ENCODE data around the gene GTF2H2. TPM values are rescaled to one million over a fixed set of nuclear protein-coding genes. Genes with fewer than 3 reads are reported as not detected.
A peak's percentile ranks its signal among the peaks of the same experiment; 100 is the strongest.
"Not testable (repeated sequence)": the region's sequence is repeated elsewhere in the genome, so short reads cannot be mapped to it uniquely, and the experiment has no call there.

The GTF2H2 gene
- total RNA-seq = 10 to 100 TPM; 25.6 to 30.1 TPM

DNA sequence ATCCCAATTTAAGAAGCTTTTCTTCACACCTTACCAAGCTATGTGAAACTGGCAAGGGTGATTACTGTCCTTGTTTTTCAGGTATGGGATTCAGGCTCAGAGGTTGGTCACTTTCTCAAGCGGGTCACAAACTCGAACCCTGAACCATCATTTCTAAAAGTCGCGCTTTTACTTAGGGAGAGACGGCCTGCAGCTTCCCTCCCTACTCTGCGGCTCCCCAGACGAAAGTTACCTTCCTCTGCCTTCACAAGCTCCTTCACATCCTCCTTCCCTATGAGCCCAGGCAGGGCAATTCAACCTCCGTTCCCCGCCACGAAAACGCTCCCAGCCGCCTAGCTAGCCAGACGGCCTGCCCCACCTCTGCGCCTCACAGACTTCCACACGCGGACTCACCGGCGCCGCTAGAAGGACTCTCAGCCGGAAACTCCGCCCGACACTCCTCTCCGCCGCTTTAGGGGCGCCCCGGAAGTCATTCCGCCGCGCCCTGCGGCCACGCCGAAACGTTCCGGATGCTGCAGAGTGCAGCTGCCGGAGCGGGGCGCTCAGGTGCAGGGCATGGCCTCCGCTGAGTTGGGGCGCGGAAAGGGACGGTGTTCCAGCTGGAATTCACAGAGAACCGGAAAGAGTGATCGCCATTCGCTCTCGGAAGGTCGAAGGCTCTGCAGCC is at the start of gene GTF2H2:
Gene GTF2H2, minus strand, starts transcription at position 415 of the 667 bp plus-strand sequence. CDS start 4,913 bp downstream, outside the sequence.
- ATAC-seq = peak; percentile 99
- H3K27me3 Mint-ChIP-seq (ENCODE audit: low read depth); POLR2A ChIA-PET; H3K4me3 Mint-ChIP-seq; DNase-seq; H3K9me3 Mint-ChIP-seq (ENCODE audit: insufficient read depth); H3K4me1 Mint-ChIP-seq (ENCODE audit: low read depth); H3K36me3 Mint-ChIP-seq (ENCODE audit: low read depth); H3K27ac Mint-ChIP-seq; CTCF ChIA-PET: not testable (repeated sequence)

GRCh38 chr5:71109730-71110275 is 42.3 kb upstream of the GTF2H2 start:
- H3K4me1 Mint-ChIP-seq (ENCODE audit: low read depth); POLR2A ChIA-PET; H3K27ac Mint-ChIP-seq; DNase-seq; ATAC-seq; H3K4me3 Mint-ChIP-seq; CTCF ChIA-PET; H3K27me3 Mint-ChIP-seq (ENCODE audit: low read depth); H3K36me3 Mint-ChIP-seq (ENCODE audit: low read depth); H3K9me3 Mint-ChIP-seq (ENCODE audit: insufficient read depth): not testable (repeated sequence)

- ATAC-seq; H3K27ac Mint-ChIP-seq; DNase-seq; CTCF ChIA-PET; H3K36me3 Mint-ChIP-seq (ENCODE audit: low read depth); H3K27me3 Mint-ChIP-seq (ENCODE audit: low read depth); H3K9me3 Mint-ChIP-seq (ENCODE audit: insufficient read depth); H3K4me1 Mint-ChIP-seq (ENCODE audit: low read depth); POLR2A ChIA-PET; H3K4me3 Mint-ChIP-seq: not testable (repeated sequence)
Measured at GRCh38 chr5:71099996-71100395, 32.5 kb upstream of the GTF2H2 start.

DNA sequence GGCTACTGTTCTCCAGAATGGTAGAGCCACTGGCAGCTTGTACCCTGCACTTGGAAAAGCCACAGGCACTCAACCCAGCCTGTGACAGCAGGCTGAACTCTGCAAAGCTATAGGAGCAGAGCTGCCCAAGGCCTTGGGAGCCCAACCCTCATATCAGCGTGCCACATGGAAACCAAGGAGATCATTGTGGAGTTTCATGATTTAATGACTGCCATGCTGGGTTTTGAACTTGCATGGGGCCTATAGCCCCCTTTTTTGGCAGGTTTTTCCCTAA is 30.4 kb upstream of the GTF2H2 start:
- H3K27me3 Mint-ChIP-seq (ENCODE audit: low read depth); H3K4me1 Mint-ChIP-seq (ENCODE audit: low read depth); POLR2A ChIA-PET; ATAC-seq; H3K27ac Mint-ChIP-seq; H3K4me3 Mint-ChIP-seq; H3K36me3 Mint-ChIP-seq (ENCODE audit: low read depth); CTCF ChIA-PET; DNase-seq; H3K9me3 Mint-ChIP-seq (ENCODE audit: insufficient read depth): not testable (repeated sequence)

DNA sequence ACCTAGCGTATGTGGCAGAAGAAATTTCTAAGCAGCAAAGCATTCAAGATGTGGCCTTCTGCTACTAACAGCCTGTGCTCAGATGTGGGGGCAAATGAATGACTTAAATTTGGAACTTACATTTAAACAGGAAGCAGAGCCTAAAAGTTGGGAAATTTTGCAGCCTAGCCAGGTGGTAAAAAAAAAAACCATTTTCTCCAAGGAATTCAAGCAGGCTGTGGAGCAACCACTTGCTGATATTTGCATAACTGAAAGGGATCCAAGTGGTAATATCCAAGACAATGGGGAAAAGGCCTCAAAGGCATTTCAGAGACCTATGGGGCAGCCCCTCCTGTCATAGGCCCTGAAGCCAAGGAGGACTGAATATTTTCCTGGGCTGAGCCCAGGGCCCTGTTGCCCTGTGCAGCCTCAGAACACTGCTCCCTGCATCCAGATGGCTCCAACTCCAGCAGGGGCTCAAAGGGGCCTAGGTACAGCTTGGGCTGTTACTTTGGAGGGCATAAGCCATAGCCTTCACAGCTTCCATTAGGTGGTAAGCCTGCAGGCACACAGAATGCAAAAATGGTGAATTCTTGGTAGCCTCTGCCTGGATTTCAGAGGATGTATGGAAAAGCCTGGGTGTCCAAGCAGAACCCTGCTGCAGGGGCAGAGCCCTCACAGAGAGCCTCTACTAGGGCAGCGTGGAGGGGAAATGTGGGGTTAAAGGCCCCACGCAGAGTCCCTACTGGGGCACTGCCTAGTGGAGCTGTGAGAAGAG is 29.9 kb upstream of the GTF2H2 start:
- H3K36me3 Mint-ChIP-seq (ENCODE audit: low read depth); H3K4me1 Mint-ChIP-seq (ENCODE audit: low read depth); H3K4me3 Mint-ChIP-seq; H3K9me3 Mint-ChIP-seq (ENCODE audit: insufficient read depth); H3K27ac Mint-ChIP-seq; H3K27me3 Mint-ChIP-seq (ENCODE audit: low read depth); CTCF ChIA-PET; DNase-seq; ATAC-seq; POLR2A ChIA-PET: not testable (repeated sequence)

DNA sequence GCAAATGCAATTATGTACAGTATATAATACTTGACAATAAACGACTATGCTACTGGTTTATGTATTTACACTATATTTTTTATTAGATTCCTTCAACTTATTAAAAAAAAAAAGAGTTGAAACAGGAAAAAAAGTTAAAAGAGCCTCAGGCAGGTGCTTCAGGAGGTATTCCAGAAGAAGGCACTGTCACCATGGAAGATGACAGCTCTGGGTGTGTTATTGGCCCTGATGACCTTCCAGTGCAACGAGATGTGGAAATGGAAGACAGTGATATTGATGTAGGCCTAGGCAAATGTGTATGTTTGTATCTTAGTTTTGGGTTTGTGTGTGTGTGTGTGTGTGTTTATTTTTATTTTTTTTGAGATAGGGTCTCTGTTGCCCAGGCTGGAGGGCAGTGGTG is 22.3 kb upstream of the GTF2H2 start:
- H3K9me3 Mint-ChIP-seq (ENCODE audit: insufficient read depth); H3K4me3 Mint-ChIP-seq; CTCF ChIA-PET; H3K4me1 Mint-ChIP-seq (ENCODE audit: low read depth); DNase-seq; H3K27me3 Mint-ChIP-seq (ENCODE audit: low read depth); POLR2A ChIA-PET; ATAC-seq; H3K27ac Mint-ChIP-seq; H3K36me3 Mint-ChIP-seq (ENCODE audit: low read depth): not testable (repeated sequence)

- CTCF ChIA-PET, H3K27ac Mint-ChIP-seq: not testable (repeated sequence)
Measured at GRCh38 chr5:71088754-71089153, 21.3 kb upstream of the GTF2H2 start.

DNA sequence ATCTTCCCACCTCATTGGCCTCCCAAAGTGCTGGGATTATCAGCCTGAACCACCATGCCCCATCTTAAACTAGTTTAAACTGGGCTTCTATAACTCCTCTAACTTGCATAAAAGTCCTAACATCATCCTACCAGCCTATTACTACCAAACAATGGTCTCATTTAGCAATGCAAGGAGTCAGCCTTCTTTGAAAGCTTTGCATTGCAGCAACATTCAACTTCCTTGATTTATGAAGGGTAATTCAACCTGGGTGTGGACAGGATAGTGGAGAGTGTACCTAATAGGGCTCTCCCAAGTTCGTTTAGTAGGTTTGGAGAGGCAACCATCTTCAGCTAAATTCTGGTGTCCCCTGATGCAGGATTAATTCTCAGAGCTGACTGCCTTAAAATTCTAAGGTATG is 18.7 kb upstream of the GTF2H2 start:
- ATAC-seq; H3K27ac Mint-ChIP-seq; CTCF ChIA-PET; H3K4me1 Mint-ChIP-seq (ENCODE audit: low read depth); H3K9me3 Mint-ChIP-seq (ENCODE audit: insufficient read depth); H3K4me3 Mint-ChIP-seq; H3K36me3 Mint-ChIP-seq (ENCODE audit: low read depth); DNase-seq; H3K27me3 Mint-ChIP-seq (ENCODE audit: low read depth); POLR2A ChIA-PET: not testable (repeated sequence)

More at GRCh38 chr5:71088754-71089153, 21.3 kb upstream of the GTF2H2 start:
- ATAC-seq; DNase-seq; H3K27me3 Mint-ChIP-seq (ENCODE audit: low read depth); H3K4me3 Mint-ChIP-seq; H3K9me3 Mint-ChIP-seq (ENCODE audit: insufficient read depth); POLR2A ChIA-PET; H3K4me1 Mint-ChIP-seq (ENCODE audit: low read depth); H3K36me3 Mint-ChIP-seq (ENCODE audit: low read depth): not testable (repeated sequence)

DNA sequence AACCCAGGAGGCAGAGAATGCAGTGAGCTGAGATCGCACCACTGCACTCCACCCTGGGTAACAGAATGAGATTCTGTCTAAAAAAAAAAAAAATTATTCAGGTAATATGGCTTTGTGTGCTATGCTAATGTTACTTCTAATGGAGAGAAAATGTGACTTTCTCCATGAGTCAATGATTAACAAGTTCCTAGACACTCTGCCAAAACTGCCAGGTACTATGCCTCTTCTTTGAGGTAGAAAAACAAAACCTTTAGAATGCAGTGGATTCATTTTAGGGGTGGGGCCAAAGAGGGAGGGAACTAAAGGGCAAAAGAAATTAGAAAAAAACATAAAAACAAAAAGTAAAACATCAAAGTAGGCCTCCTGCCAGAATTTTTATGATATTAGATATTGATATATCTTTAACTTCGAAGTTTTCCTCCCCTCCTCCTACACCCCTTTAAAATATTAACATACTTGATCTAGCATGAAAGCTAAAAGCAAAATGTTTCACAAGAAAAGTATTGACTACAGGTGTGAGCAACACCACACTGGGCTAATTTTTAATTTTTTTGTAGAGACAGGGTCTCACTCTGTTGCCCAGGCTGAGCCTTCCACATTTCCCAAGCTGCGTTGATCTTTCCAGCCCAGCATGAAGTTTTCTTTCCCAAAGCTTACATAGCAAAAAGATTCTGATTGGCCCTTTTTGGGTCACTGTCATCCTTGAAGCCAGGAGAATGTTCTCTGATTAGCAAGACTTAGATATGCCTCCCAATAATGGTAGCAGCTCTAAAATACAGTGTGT is 17.0 kb upstream of the GTF2H2 start:
- H3K27me3 Mint-ChIP-seq (ENCODE audit: low read depth); H3K36me3 Mint-ChIP-seq (ENCODE audit: low read depth); ATAC-seq; H3K27ac Mint-ChIP-seq; H3K9me3 Mint-ChIP-seq (ENCODE audit: insufficient read depth); H3K4me3 Mint-ChIP-seq; CTCF ChIA-PET; POLR2A ChIA-PET; H3K4me1 Mint-ChIP-seq (ENCODE audit: low read depth); DNase-seq: not testable (repeated sequence)

DNA sequence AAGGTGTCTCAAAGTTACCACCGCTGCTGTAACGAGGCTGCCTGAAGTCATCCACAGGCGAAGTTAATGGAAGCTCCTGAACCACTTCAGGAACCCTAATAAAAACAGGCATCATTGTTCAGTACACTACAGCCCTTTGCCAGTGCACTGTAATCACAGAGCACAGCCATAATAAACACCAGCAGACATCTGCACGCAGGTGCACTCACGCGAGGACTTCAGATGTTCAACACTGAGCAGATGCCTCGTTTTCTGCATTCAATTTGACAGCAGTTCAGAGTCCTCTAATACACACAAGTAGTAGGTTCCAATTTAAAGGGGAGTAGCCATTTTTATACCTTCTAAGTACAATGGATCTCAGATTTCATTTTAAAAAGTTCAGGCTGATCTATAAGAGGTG is 15.4 kb upstream of the GTF2H2 start:
- H3K4me3 Mint-ChIP-seq; H3K27ac Mint-ChIP-seq; ATAC-seq; CTCF ChIA-PET; H3K9me3 Mint-ChIP-seq (ENCODE audit: insufficient read depth); H3K27me3 Mint-ChIP-seq (ENCODE audit: low read depth); H3K36me3 Mint-ChIP-seq (ENCODE audit: low read depth); DNase-seq; POLR2A ChIA-PET; H3K4me1 Mint-ChIP-seq (ENCODE audit: low read depth): not testable (repeated sequence)

DNA sequence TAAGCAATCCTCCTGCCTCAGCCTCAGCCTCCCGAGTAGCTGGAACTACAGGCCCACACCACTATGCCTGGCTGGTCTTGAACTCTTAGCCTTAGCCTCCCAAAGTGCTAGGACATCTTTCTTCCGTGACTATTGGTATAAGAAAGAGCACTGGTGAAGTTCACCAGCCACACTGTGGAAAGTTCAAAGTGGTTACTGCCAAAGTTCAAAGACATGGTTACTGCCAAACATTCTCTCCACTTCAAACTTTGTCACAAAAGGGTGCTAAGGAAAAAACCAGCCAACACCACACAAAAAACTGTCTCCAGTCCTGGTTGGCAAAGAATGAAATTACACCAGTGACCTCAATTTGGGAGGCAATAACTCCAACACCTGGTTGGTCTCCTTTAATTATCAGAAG is 14.9 kb upstream of the GTF2H2 start:
- H3K4me3 Mint-ChIP-seq; ATAC-seq; CTCF ChIA-PET; DNase-seq; H3K9me3 Mint-ChIP-seq (ENCODE audit: insufficient read depth); H3K36me3 Mint-ChIP-seq (ENCODE audit: low read depth); POLR2A ChIA-PET; H3K27ac Mint-ChIP-seq; H3K27me3 Mint-ChIP-seq (ENCODE audit: low read depth); H3K4me1 Mint-ChIP-seq (ENCODE audit: low read depth): not testable (repeated sequence)

GRCh38 chr5:71061322-71061721 is 6.2 kb downstream of the GTF2H2 start:
- H3K4me1 Mint-ChIP-seq (ENCODE audit: low read depth); H3K27me3 Mint-ChIP-seq (ENCODE audit: low read depth); H3K9me3 Mint-ChIP-seq (ENCODE audit: insufficient read depth); DNase-seq; H3K36me3 Mint-ChIP-seq (ENCODE audit: low read depth); H3K4me3 Mint-ChIP-seq; CTCF ChIA-PET; POLR2A ChIA-PET; H3K27ac Mint-ChIP-seq; ATAC-seq: not testable (repeated sequence)

All from activated CD8-positive, alpha-beta T cell treated with anti-CD3 and anti-CD28 coated beads, Interleukin-2, amount 10 ng/mL, durations not matched to agents 7 days and 5 days (primary cell).